IMR-90 (cell line): ENCODE data around the gene NEK4. TPM values are rescaled to one million over a fixed set of nuclear protein-coding genes. Genes with fewer than 3 reads are reported as not detected.

Source experiments
- ATAC-seq: fragments of 200-7000 bp; cut with Tn5 transposase; 2 replicates; pipeline ENCODE4 v1.9.1; 2020; ENCODE audit warnings: low read depth, mild to moderate bottlenecking, moderate library complexity
- BruUV-seq: library from RNA; stranded (reverse); fragments of 400-500 nt; replicated peaks from 2 replicates; lab custom pipeline; 2021; lab: Mats Ljungman, UMichigan
- CTCF ChIA-PET: fragments of 300-600 bp; formaldehyde crosslinking; extraction: SDS; loops from one replicate; lab custom pipeline; 2021; ENCODE audit warnings: antibody characterized with exemption; lab: Yijun Ruan, JAX
- POLR2A ChIA-PET: fragments of 300-600 bp; sonication (Branson Sonifier 250); formaldehyde crosslinking; loops from one replicate; lab custom pipeline; 2022; ENCODE audit warnings: antibody characterized with exemption; ENCODE audit not compliant: unreplicated experiment; lab: Charles Lee
- DNase-seq: peaks from one replicate; pipeline ENCODE4 v3.0.0; 2013
- H2AFZ ChIP-seq: replicated peaks from 2 replicates; pipeline ENCODE3; 2013; ENCODE audit warnings: low read length, mild to moderate bottlenecking; ENCODE audit not compliant: poor library complexity
- H2AK5ac ChIP-seq: 2 replicates; pipeline ENCODE4 v1.6.1; 2013; ENCODE audit warnings: low read depth, low read length, inconsistent platforms
- H2AK9ac ChIP-seq: replicated peaks from 2 replicates; pipeline ENCODE3; 2013; ENCODE audit warnings: mild to moderate bottlenecking, low read depth, low read length, moderate library complexity; ENCODE audit not compliant: poor library complexity
- H2BK120ac ChIP-seq: 2 replicates; pipeline ENCODE4 v1.6.1; 2013; ENCODE audit warnings: low read depth, low read length, inconsistent platforms
- H2BK15ac ChIP-seq: 3 replicates; pipeline ENCODE4 v1.6.1; 2013; ENCODE audit warnings: low read depth, low read length, inconsistent platforms
- H2BK20ac ChIP-seq: 2 replicates; pipeline ENCODE4 v1.6.1; 2013; ENCODE audit warnings: low read depth, mild to moderate bottlenecking, inconsistent platforms, low read length, moderate library complexity
- H2BK5ac ChIP-seq: 2 replicates; pipeline ENCODE4 v1.6.1; 2013; ENCODE audit warnings: mild to moderate bottlenecking, low read depth, low read length, inconsistent platforms; ENCODE audit not compliant: poor library complexity, severe bottlenecking
- H3K14ac ChIP-seq: replicated peaks from 2 replicates; pipeline ENCODE4 v1.6.1; 2013; ENCODE audit warnings: low read depth, low read length, inconsistent platforms
- H3K18ac ChIP-seq: 2 replicates; pipeline ENCODE4 v1.6.1; 2013; ENCODE audit warnings: low read depth, low read length, control low read depth
- H3K23ac ChIP-seq: 2 replicates; pipeline ENCODE4 v1.6.1; 2013; ENCODE audit warnings: low read depth, low read length, inconsistent platforms
- H3K27ac ChIP-seq: 2 replicates; pipeline ENCODE4 v1.5.1; 2013; ENCODE audit warnings: mild to moderate bottlenecking, control low read depth, low read length; ENCODE audit not compliant: insufficient read depth
- H3K27me3 ChIP-seq: 2 replicates; pipeline ENCODE4 v1.6.1; 2013; ENCODE audit warnings: low read length; ENCODE audit not compliant: control insufficient read depth, insufficient read depth
- H3K36me3 ChIP-seq: 2 replicates; pipeline ENCODE4 v1.6.1; 2013; ENCODE audit warnings: low read length, mixed read lengths; ENCODE audit not compliant: control insufficient read depth, insufficient read depth
- H3K4ac ChIP-seq: 2 replicates; pipeline ENCODE4 v1.6.1; 2013; ENCODE audit warnings: low read depth, low read length, inconsistent platforms
- H3K4me1 ChIP-seq: 2 replicates; pipeline ENCODE4 v1.6.1; 2013; ENCODE audit warnings: low read length, mixed read lengths; ENCODE audit not compliant: control insufficient read depth, insufficient read depth
- H3K4me2 ChIP-seq: 2 replicates; pipeline ENCODE4 v1.6.1; 2013; ENCODE audit warnings: low read depth, mild to moderate bottlenecking, control low read depth, low read length, moderate library complexity
- H3K4me3 ChIP-seq: 2 replicates; pipeline ENCODE4 v1.5.1; 2013; ENCODE audit warnings: low read depth, mild to moderate bottlenecking, control low read depth, low read length, moderate library complexity; ENCODE audit not compliant: insufficient read depth
- H3K56ac ChIP-seq: 2 replicates; pipeline ENCODE4 v1.6.1; 2013; ENCODE audit warnings: low read length, inconsistent platforms; ENCODE audit not compliant: insufficient read depth; ENCODE audit errors: extremely low read depth
- H3K79me1 ChIP-seq, 2 experiments: 2 replicates each; pipeline ENCODE4 v1.6.1; 2013; ENCODE audit warnings: low read length in 2 of 2, inconsistent platforms in 1 of 2, low read depth in 1 of 2
- H3K9ac ChIP-seq: 2 replicates; pipeline ENCODE4 v1.6.1; 2013; ENCODE audit warnings: low read depth, low read length, control low read depth
- H3K9me1 ChIP-seq: 2 replicates; pipeline ENCODE4 v1.6.1; 2013; ENCODE audit warnings: low read length, inconsistent platforms; ENCODE audit not compliant: insufficient read depth
- H3K9me3 ChIP-seq: 2 replicates; pipeline ENCODE4 v1.6.1; 2013; ENCODE audit warnings: low read length; ENCODE audit not compliant: control insufficient read depth, insufficient read depth
- H4K20me1 ChIP-seq: 2 replicates; pipeline ENCODE4 v1.6.1; 2013; ENCODE audit warnings: low read length, inconsistent platforms; ENCODE audit not compliant: insufficient read depth
- H4K5ac ChIP-seq: 2 replicates; pipeline ENCODE4 v1.6.1; 2013; ENCODE audit warnings: mild to moderate bottlenecking, low read depth, low read length, control low read depth
- H4K8ac ChIP-seq, 2 experiments: 2 replicates each; pipeline ENCODE4 v1.6.1; 2013; ENCODE audit warnings: low read depth in 2 of 2, low read length in 2 of 2, control low read depth in 1 of 2, inconsistent platforms in 1 of 2
- H4K91ac ChIP-seq: 2 replicates; pipeline ENCODE4 v1.6.1; 2013; ENCODE audit warnings: low read depth, low read length, inconsistent platforms; ENCODE audit not compliant: insufficient read depth
- BHLHE40 ChIP-seq: fragments of 150-350 bp; IDR thresholded peaks from 2 replicates; pipeline ENCODE4 v1.6.1; 2016; ENCODE audit warnings: mild to moderate bottlenecking, low read depth, low read length
- CEBPB ChIP-seq: IDR thresholded peaks from 2 replicates; pipeline ENCODE4 v1.6.1; 2012; ENCODE audit warnings: low read depth, low read length, improper control_type of control experiment
- CHD1 ChIP-seq: IDR thresholded peaks from 2 replicates; pipeline ENCODE4 v1.6.1; 2012; ENCODE audit warnings: low read depth, low read length, improper control_type of control experiment
- CTCF ChIP-seq: conservative IDR thresholded peaks from 2 replicates; pipeline ENCODE4 v1.5.1; 2012; ENCODE audit warnings: mild to moderate bottlenecking, low read depth, low read length, improper control_type of control experiment
- FOS ChIP-seq: fragments of 150-350 bp; IDR thresholded peaks from 2 replicates; pipeline ENCODE4 v1.6.1; 2016; ENCODE audit warnings: low read depth, low read length
- MAZ ChIP-seq: IDR thresholded peaks from 2 replicates; pipeline ENCODE4 v1.6.1; 2012; ENCODE audit warnings: low read depth, mild to moderate bottlenecking, low read length, improper control_type of control experiment, moderate library complexity, borderline replicate concordance
- MXI1 ChIP-seq: IDR thresholded peaks from 2 replicates; pipeline ENCODE4 v1.6.1; 2012; ENCODE audit warnings: low read depth, mild to moderate bottlenecking, low read length, moderate library complexity, borderline replicate concordance
- NFE2L2 ChIP-seq: fragments of 150-350 bp; IDR thresholded peaks from 2 replicates; pipeline ENCODE4 v1.6.1; 2016; ENCODE audit warnings: low read depth, mild to moderate bottlenecking, low read length
- POLR2A ChIP-seq: IDR thresholded peaks from 2 replicates; pipeline ENCODE4 v1.6.1; 2012; ENCODE audit warnings: mild to moderate bottlenecking, low read depth, low read length
- RCOR1 ChIP-seq: IDR thresholded peaks from 2 replicates; pipeline ENCODE4 v1.6.1; 2012; ENCODE audit warnings: mild to moderate bottlenecking, low read length, improper control_type of control experiment; ENCODE audit not compliant: insufficient replicate concordance
- RFX5 ChIP-seq: IDR thresholded peaks from 2 replicates; pipeline ENCODE4 v1.8.0; 2012; ENCODE audit warnings: low read depth, mild to moderate bottlenecking, low read length, moderate library complexity
- SMC3 ChIP-seq: fragments of 150-350 bp; IDR thresholded peaks from 2 replicates; pipeline ENCODE4 v1.6.1; 2016; ENCODE audit warnings: low read depth, mild to moderate bottlenecking, antibody characterized with exemption, low read length, moderate library complexity
- WGBS, 2 experiments: methylation state at CpG; one replicate each; pipeline versions ENCODE4 v1.1.5 to v1.1.7; 2013; ENCODE audit warnings: missing lambda C conversion rate in 2 of 2; ENCODE audit not compliant: insufficient read length in 1 of 2; ENCODE audit errors: extremely low coverage in 2 of 2; 5-methylcytosine and 5-hydroxymethylcytosine counted together
- dilution Hi-C: fragments of 300-500 bp; cut with HindIII; formaldehyde crosslinking; loops from one replicate; pipeline ENCODE4 v1.14.3; 2018; ENCODE audit warnings: low sequenced_read_pairs; ENCODE audit not compliant: unreplicated experiment
- in situ Hi-C: fragments of 300-500 bp; cut with MboI; formaldehyde crosslinking; loops from 3 replicates; pipeline ENCODE4 v1.14.3; 2019; ENCODE audit warnings: low sequenced_read_pairs, inconsistent platforms, mixed read lengths
- intact Hi-C: fragments of 100-400 bp; cut with micrococcal nuclease; formaldehyde crosslinking; loops from 2 replicates; pipeline ENCODE4 v1.10.0; 2022
- polyA plus RNA-seq, 3 experiments: library from polyadenylated mRNA; depleted of rRNA; stranded (reverse); fragments of >200 nt; gene quantifications; 2 replicates each; pipeline ENCODE4 v1.2.3, GENCODE V29; 2012; ENCODE audit warnings: low replicate concordance in 1 of 3
- total RNA-seq: library from RNA; depleted of rRNA; stranded (reverse); fragments of >200 nt; gene quantifications from 2 replicates; pipeline ENCODE4 v1.2.3, GENCODE V29; 2012
- TF ChIP-seq, protein P1 (sequence below): fragments of 150-350 bp; IDR thresholded peaks from 2 replicates; pipeline ENCODE4 v1.6.1; 2016; ENCODE audit warnings: low read depth, mild to moderate bottlenecking, low read length, moderate library complexity, borderline replicate concordance

NEK4 gene
- total and polyA plus RNA-seq, 2 of the 4 experiments (the other 2 are of a cell fraction) = 10.3 to 24.7 TPM

DNA sequence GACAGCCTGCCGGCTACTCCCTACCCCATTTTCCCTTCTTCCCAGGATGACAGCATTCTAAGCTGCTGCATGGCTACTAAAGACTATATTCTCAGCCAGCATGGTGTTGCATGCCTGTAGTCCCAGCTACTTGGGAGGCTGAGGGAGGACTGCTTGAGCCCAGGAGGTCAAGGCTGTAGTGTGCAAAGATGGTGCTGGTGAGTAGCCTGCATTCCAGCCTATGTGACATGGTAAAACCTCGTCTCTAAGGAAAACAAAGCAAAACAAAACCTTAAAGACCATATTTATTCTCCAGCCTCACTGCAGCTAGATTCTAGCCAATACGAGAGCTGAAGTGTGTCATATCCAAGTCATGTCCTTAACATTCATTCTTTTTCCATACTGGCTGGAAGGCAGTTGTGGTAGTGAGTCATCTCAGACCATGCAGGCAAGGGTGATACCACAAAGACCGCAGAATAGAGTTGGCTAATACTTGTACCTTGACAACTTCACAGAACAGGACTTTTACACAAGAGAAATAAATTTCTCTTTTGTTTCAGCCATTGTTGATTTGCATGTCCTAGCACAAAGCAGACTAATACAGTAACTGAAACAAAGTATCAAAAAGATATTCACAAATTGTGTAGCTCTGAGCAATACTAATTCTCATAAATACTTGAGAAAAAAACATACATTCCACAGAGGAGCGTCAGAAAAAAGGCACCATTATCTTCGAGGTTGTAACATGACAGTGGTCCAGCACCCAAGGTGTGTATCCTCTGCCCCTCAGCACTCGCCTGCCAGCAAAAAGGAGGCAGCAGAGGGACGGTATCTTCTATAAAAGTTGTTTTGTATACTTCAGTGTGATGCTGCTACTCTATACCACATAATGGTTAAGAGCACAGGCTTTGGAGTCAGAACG lies 99.9 kb downstream of the NEK4 start (continued):
- TF ChIP-seq, protein P1, sequence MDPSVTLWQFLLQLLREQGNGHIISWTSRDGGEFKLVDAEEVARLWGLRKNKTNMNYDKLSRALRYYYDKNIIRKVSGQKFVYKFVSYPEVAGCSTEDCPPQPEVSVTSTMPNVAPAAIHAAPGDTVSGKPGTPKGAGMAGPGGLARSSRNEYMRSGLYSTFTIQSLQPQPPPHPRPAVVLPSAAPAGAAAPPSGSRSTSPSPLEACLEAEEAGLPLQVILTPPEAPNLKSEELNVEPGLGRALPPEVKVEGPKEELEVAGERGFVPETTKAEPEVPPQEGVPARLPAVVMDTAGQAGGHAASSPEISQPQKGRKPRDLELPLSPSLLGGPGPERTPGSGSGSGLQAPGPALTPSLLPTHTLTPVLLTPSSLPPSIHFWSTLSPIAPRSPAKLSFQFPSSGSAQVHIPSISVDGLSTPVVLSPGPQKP = no peak
- TF ChIP-seq CHD1 = no peak
- TF ChIP-seq RFX5 = no peak
- peak; percentile 97 for TF ChIP-seq FOS

DNA sequence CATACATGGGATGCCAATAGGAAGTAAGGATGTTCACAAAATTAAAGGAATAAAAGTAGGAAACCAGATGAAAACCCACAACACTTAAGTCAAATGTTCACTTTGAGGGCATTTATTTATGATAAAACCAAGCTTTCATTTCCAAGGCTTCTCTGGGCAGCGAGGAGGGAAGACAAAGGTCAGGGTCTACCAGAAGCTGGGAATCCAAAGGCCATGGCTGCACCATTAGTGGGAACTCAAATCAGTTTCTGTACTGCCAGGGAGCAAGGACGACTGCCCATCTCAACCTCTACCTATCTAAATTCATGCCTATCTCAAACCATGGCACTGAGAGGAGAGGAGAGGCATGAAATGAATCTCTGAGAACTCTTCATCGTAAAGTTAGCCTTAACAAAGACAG lies 107.6 kb downstream of the NEK4 start:
- no peak overlapping the region for H2AK9ac ChIP-seq
- H2BK120ac ChIP-seq = no peak overlapping the region
- H4K20me1 ChIP-seq = no peaks in the 10 kb centered on the region
- no peaks in the 10 kb centered on the region for H3K9me3 ChIP-seq
- no peak overlapping the region for H3K4me2 ChIP-seq
- H3K56ac ChIP-seq = no peak overlapping the region
- H3K4me3 ChIP-seq = no peak overlapping the region
- dilution Hi-C loops = no loop called here
- in situ Hi-C loops = no loop called here
- no peak overlapping the region for H2BK15ac ChIP-seq
- H3K9me1 ChIP-seq = peaks cover 2% of the 10 kb centered on the region; the same call in 1 of the 2 replicates
- peaks cover 40% of the 10 kb centered on the region for H3K36me3 ChIP-seq
- CTCF ChIA-PET = no interaction called here
- no peak overlapping the region for H4K91ac ChIP-seq
- no peaks in the 10 kb centered on the region for H3K27me3 ChIP-seq
- no peak overlapping the region for H4K8ac ChIP-seq
- H3K27ac ChIP-seq = no peak overlapping the region
- H3K4ac ChIP-seq = no peak overlapping the region
- no peak overlapping the region for H4K5ac ChIP-seq
- no peak for ATAC-seq
- H2BK5ac ChIP-seq = no peak overlapping the region
- no peak overlapping the region for H3K14ac ChIP-seq
- no peak overlapping the region for H3K9ac ChIP-seq
- no peak overlapping the region for H2AFZ ChIP-seq
- no peak overlapping the region for H2AK5ac ChIP-seq
- H3K79me1 ChIP-seq = peaks cover 25 to 38% of the 10 kb centered on the region in 2 experiments
- POLR2A ChIA-PET = no interaction called here
- BruUV-seq = no TSS peak
- intact Hi-C loops = no loop called here
- no peak for DNase-seq
- H3K18ac ChIP-seq = no peak overlapping the region
- no peak overlapping the region for H3K23ac ChIP-seq
- no peaks in the 10 kb centered on the region for H3K4me1 ChIP-seq
- no CpG with 5 or more reads among the region's 3 CpGs for WGBS, 2 experiments
- no peak overlapping the region for H2BK20ac ChIP-seq
- TF ChIP-seq CEBPB = no peak
- TF ChIP-seq NFE2L2 = no peak
- no peak for TF ChIP-seq CTCF
- TF ChIP-seq POLR2A = no peak
- TF ChIP-seq RCOR1 = no peak
- TF ChIP-seq CHD1 = no peak
- TF ChIP-seq MXI1 = no peak
- TF ChIP-seq MAZ = no peak
- TF ChIP-seq BHLHE40 = no peak
- no peak for TF ChIP-seq SMC3
- TF ChIP-seq RFX5 = no peak
